ENCODE data around the gene LDAF1.

GRCh38 chr16:21128991-21129390, 29.5 kb upstream of the LDAF1 start:
- TF ChIP-seq POLR2A (IDR thresholded peaks at IDR 0.05) (no peak), POLR2AphosphoS5 (IDR thresholded peaks at IDR 0.05) (no peak)
- TF ChIP-seq, protein P1, sequence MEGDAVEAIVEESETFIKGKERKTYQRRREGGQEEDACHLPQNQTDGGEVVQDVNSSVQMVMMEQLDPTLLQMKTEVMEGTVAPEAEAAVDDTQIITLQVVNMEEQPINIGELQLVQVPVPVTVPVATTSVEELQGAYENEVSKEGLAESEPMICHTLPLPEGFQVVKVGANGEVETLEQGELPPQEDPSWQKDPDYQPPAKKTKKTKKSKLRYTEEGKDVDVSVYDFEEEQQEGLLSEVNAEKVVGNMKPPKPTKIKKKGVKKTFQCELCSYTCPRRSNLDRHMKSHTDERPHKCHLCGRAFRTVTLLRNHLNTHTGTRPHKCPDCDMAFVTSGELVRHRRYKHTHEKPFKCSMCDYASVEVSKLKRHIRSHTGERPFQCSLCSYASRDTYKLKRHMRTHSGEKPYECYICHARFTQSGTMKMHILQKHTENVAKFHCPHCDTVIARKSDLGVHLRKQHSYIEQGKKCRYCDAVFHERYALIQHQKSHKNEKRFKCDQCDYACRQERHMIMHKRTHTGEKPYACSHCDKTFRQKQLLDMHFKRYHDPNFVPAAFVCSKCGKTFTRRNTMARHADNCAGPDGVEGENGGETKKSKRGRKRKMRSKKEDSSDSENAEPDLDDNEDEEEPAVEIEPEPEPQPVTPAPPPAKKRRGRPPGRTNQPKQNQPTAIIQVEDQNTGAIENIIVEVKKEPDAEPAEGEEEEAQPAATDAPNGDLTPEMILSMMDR (IDR thresholded peaks at IDR 0.05), result no peak
